HepG2 (cell line): ENCODE data around the gene RCCD1. TPM values are rescaled to one million over a fixed set of nuclear protein-coding genes. Genes with fewer than 3 reads are reported as not detected.

Experiments
- ARHGAP35 ChIP-seq: sonication (generic); formaldehyde crosslinking; IDR thresholded peaks from 2 replicates; pipeline ENCODE4 v1.9.0; 2022; ENCODE audit warnings: mild to moderate bottlenecking, inconsistent platforms, moderate library complexity, missing genetic modification reagents, borderline replicate concordance
- CENPBD1 ChIP-seq: sonication (generic); formaldehyde crosslinking; IDR thresholded peaks from 2 replicates; pipeline ENCODE4 v1.8.0; 2022; ENCODE audit warnings: missing genetic modification reagents, low read depth, mild to moderate bottlenecking, borderline replicate concordance
- CHCHD3 ChIP-seq: sonication (generic); formaldehyde crosslinking; IDR thresholded peaks from 2 replicates; pipeline ENCODE4 v1.8.0; 2022; ENCODE audit warnings: mild to moderate bottlenecking, missing genetic modification reagents, moderate library complexity
- GLI4 ChIP-seq: sonication (generic); formaldehyde crosslinking; IDR thresholded peaks from 2 replicates; pipeline ENCODE4 v1.5.1; 2020; ENCODE audit warnings: missing genetic modification reagents, mild to moderate bottlenecking, moderate library complexity, borderline replicate concordance
- HNRNPUL1 ChIP-seq: fragments of 200-400 bp; formaldehyde crosslinking; IDR thresholded peaks from 2 replicates; pipeline ENCODE4 v1.6.1; 2017; ENCODE audit warnings: low read depth, mild to moderate bottlenecking, low read length, moderate library complexity
- KDM2A ChIP-seq: sonication (generic); formaldehyde crosslinking; IDR thresholded peaks from 2 replicates; pipeline ENCODE4 v1.4.0; 2020; ENCODE audit warnings: low read depth, missing genetic modification reagents, borderline replicate concordance
- MAF1 ChIP-seq: sonication (generic); formaldehyde crosslinking; IDR thresholded peaks from 2 replicates; pipeline ENCODE4 v1.5.0; 2020; ENCODE audit warnings: missing genetic modification reagents, borderline replicate concordance
- MAX ChIP-seq: IDR thresholded peaks from 2 replicates; pipeline ENCODE4 v1.6.1; 2012; ENCODE audit warnings: inconsistent platforms
- SATB2 ChIP-seq: sonication (generic); formaldehyde crosslinking; IDR thresholded peaks from 2 replicates; pipeline ENCODE4 v1.5.0; 2020; ENCODE audit warnings: missing genetic modification reagents
- SPEN ChIP-seq: sonication (generic); formaldehyde crosslinking; IDR thresholded peaks from 2 replicates; pipeline ENCODE4 v1.5.1; 2020; ENCODE audit warnings: low read depth, mild to moderate bottlenecking, missing genetic modification reagents
- SRSF1 ChIP-seq: fragments of 200-400 bp; formaldehyde crosslinking; optimal IDR thresholded peaks from 2 replicates; pipeline ENCODE3; 2017; ENCODE audit warnings: mild to moderate bottlenecking, low read depth, low read length, moderate library complexity
- ZNF337 ChIP-seq: sonication (generic); formaldehyde crosslinking; IDR thresholded peaks from 2 replicates; pipeline ENCODE4 v1.5.1; 2020; ENCODE audit warnings: missing genetic modification reagents, low read depth, mild to moderate bottlenecking, borderline replicate concordance
- ZNF343 ChIP-seq: sonication (generic); formaldehyde crosslinking; IDR thresholded peaks from 2 replicates; pipeline ENCODE4 v1.4.0; 2020; ENCODE audit warnings: mild to moderate bottlenecking, missing genetic modification reagents
- ZNF552 ChIP-seq: sonication (generic); formaldehyde crosslinking; IDR thresholded peaks from 2 replicates; pipeline ENCODE4 v1.9.0; 2022; ENCODE audit warnings: missing genetic modification reagents, mild to moderate bottlenecking, borderline replicate concordance
- ZNF781 ChIP-seq: sonication (generic); formaldehyde crosslinking; IDR thresholded peaks from 2 replicates; pipeline ENCODE4 v1.5.1; 2020; ENCODE audit warnings: borderline replicate concordance, mild to moderate bottlenecking, missing genetic modification reagents; ENCODE audit errors: not compliant biosample characterization
- polyA plus RNA-seq, 8 experiments: library from polyadenylated mRNA; depleted of rRNA in 3 of 8; stranded (reverse) in 7 of 8; unstranded in 1 of 8; fragments of >200 nt; fragmentation: Illumina TruSeq in 4 of 8; extraction: Trizol in 4 of 8; gene quantifications; 2 replicates each; pipeline versions ENCODE4 v1.2.1 to v1.2.3, GENCODE V29; 2011 to 2016; ENCODE audit warnings: low read depth in 4 of 8, missing spikeins in 1 of 8, mixed read lengths in 1 of 8; ENCODE audit not compliant: insufficient read depth in 1 of 8
- total RNA-seq, 5 experiments: library from RNA; depleted of rRNA; stranded (reverse); fragments of >200 nt; fragmentation: Illumina TruSeq; extraction: Trizol; gene quantifications; 2 replicates each; pipeline ENCODE4 v1.2.3, GENCODE V29; 2016; ENCODE audit warnings: low read depth in 1 of 5
- TF ChIP-seq, protein P1 (sequence below): sonication (generic); formaldehyde crosslinking; conservative IDR thresholded peaks from 2 replicates; pipeline ENCODE4 v1.8.1; 2023; ENCODE audit warnings: missing genetic modification reagents
- TF ChIP-seq, protein P2 (sequence below): IDR thresholded peaks from 2 replicates; pipeline ENCODE4 v1.4.0; 2020; ENCODE audit warnings: mild to moderate bottlenecking, missing genetic modification reagents
- TF ChIP-seq, protein P3 (sequence below): sonication (generic); formaldehyde crosslinking; IDR thresholded peaks from 2 replicates; pipeline ENCODE4 v1.5.0; 2020; ENCODE audit warnings: missing genetic modification reagents
- TF ChIP-seq, protein P4 (sequence below): sonication (generic); formaldehyde crosslinking; IDR thresholded peaks from 2 replicates; pipeline ENCODE4 v1.8.0; 2022; ENCODE audit warnings: low read depth, missing genetic modification reagents

Gene RCCD1
- total and polyA plus RNA-seq, 2 of the 13 experiments (the other 11 are each of a cell fraction or from before 2014, with no cell fraction given), result 14.1 to 15.1 TPM

GRCh38 chr15:90954712-90955623, at the start of gene RCCD1 (continued):
- TF ChIP-seq, protein P1, sequence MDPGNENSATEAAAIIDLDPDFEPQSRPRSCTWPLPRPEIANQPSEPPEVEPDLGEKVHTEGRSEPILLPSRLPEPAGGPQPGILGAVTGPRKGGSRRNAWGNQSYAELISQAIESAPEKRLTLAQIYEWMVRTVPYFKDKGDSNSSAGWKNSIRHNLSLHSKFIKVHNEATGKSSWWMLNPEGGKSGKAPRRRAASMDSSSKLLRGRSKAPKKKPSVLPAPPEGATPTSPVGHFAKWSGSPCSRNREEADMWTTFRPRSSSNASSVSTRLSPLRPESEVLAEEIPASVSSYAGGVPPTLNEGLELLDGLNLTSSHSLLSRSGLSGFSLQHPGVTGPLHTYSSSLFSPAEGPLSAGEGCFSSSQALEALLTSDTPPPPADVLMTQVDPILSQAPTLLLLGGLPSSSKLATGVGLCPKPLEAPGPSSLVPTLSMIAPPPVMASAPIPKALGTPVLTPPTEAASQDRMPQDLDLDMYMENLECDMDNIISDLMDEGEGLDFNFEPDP (CRISPR knock-in tag), result no peak
- TF ChIP-seq ZNF343 (CRISPR knock-in tag) (no peak), CENPBD1 (CRISPR knock-in tag) (no peak), CHCHD3 (CRISPR knock-in tag) (no peak), SPEN (CRISPR knock-in tag) (peak; percentile 55), ZNF337 (CRISPR knock-in tag) (no peak), SRSF1 (no peak), SATB2 (CRISPR knock-in tag) (0 out of 2 replicates have a peak, but pooled peaks have one; percentile 52), MAX (peak; percentile 90), HNRNPUL1 (no peak), ZNF781 (CRISPR knock-in tag) (peak; percentile 95), MAF1 (CRISPR knock-in tag) (no peak), ARHGAP35 (CRISPR knock-in tag) (no peak; the same call in 1 of the 2 replicates), GLI4 (CRISPR knock-in tag) (peak; percentile 83; the same call in 1 of the 2 replicates), ZNF552 (CRISPR knock-in tag) (no peak; the same call in 1 of the 2 replicates), KDM2A (CRISPR knock-in tag) (peak; percentile 98)
- TF ChIP-seq, protein P2, sequence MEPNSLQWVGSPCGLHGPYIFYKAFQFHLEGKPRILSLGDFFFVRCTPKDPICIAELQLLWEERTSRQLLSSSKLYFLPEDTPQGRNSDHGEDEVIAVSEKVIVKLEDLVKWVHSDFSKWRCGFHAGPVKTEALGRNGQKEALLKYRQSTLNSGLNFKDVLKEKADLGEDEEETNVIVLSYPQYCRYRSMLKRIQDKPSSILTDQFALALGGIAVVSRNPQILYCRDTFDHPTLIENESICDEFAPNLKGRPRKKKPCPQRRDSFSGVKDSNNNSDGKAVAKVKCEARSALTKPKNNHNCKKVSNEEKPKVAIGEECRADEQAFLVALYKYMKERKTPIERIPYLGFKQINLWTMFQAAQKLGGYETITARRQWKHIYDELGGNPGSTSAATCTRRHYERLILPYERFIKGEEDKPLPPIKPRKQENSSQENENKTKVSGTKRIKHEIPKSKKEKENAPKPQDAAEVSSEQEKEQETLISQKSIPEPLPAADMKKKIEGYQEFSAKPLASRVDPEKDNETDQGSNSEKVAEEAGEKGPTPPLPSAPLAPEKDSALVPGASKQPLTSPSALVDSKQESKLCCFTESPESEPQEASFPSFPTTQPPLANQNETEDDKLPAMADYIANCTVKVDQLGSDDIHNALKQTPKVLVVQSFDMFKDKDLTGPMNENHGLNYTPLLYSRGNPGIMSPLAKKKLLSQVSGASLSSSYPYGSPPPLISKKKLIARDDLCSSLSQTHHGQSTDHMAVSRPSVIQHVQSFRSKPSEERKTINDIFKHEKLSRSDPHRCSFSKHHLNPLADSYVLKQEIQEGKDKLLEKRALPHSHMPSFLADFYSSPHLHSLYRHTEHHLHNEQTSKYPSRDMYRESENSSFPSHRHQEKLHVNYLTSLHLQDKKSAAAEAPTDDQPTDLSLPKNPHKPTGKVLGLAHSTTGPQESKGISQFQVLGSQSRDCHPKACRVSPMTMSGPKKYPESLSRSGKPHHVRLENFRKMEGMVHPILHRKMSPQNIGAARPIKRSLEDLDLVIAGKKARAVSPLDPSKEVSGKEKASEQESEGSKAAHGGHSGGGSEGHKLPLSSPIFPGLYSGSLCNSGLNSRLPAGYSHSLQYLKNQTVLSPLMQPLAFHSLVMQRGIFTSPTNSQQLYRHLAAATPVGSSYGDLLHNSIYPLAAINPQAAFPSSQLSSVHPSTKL (CRISPR knock-in tag), result peak; percentile 15; the same call in 1 of the 2 replicates
- TF ChIP-seq, protein P3, sequence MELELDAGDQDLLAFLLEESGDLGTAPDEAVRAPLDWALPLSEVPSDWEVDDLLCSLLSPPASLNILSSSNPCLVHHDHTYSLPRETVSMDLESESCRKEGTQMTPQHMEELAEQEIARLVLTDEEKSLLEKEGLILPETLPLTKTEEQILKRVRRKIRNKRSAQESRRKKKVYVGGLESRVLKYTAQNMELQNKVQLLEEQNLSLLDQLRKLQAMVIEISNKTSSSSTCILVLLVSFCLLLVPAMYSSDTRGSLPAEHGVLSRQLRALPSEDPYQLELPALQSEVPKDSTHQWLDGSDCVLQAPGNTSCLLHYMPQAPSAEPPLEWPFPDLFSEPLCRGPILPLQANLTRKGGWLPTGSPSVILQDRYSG (CRISPR knock-in tag), result peak; percentile 85; the same call in 1 of the 2 replicates
- TF ChIP-seq, protein P4, sequence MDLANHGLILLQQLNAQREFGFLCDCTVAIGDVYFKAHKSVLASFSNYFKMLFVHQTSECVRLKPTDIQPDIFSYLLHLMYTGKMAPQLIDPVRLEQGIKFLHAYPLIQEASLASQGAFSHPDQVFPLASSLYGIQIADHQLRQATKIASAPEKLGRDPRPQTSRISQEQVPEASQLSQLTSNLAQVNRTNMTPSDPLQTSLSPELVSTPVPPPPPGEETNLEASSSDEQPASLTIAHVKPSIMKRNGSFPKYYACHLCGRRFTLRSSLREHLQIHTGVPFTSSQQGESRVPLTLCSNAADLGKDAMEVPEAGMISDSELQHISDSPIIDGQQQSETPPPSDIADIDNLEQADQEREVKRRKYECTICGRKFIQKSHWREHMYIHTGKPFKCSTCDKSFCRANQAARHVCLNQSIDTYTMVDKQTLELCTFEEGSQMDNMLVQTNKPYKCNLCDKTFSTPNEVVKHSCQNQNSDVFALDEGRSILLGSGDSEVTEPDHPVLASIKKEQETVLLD (CRISPR knock-in tag), result no peak
